ENCODE data around the gene DNMT1.

GRCh38 chr19:10155839-10156238 is 38.9 kb downstream of the DNMT1 start:
- TF ChIP-seq CBFB (CRISPR knock-in tag; IDR thresholded peaks at IDR 0.05; ENCODE audit: low read depth) (no peak), PREB (CRISPR knock-in tag; IDR thresholded peaks at IDR 0.05; ENCODE audit: borderline replicate concordance) (no peak), STAT6 (CRISPR knock-in tag; conservative IDR thresholded peaks at IDR 0.05; ENCODE audit: low read depth) (no peak), FOXJ3 (CRISPR knock-in tag; IDR thresholded peaks at IDR 0.05; ENCODE audit: borderline replicate concordance) (no peak), NR2C2 (CRISPR knock-in tag; IDR thresholded peaks at IDR 0.05) (no peak), CTCF (IDR thresholded peaks at IDR 0.05) (no peak), ZNF121 (CRISPR knock-in tag; IDR thresholded peaks at IDR 0.05) (no peak), ATF3 (CRISPR knock-in tag; conservative IDR thresholded peaks at IDR 0.05) (no peak), SMAD3 (CRISPR knock-in tag; IDR thresholded peaks at IDR 0.05; ENCODE audit: borderline replicate concordance) (no peak), TCF7 (CRISPR knock-in tag; IDR thresholded peaks at IDR 0.05; ENCODE audit: low read depth) (no peak), TP53 (CRISPR knock-in tag; IDR thresholded peaks at IDR 0.05) (no peak), ZBTB43 (CRISPR knock-in tag; IDR thresholded peaks at IDR 0.05) (no peak), ZNF138 (CRISPR knock-in tag; conservative IDR thresholded peaks at IDR 0.05) (no peak), ZNF423 (CRISPR knock-in tag; IDR thresholded peaks at IDR 0.05) (no peak)

All from WTC11 (cell line).